H9 (cell line): ENCODE data around the gene PFN3. TPM values are rescaled to one million over a fixed set of nuclear protein-coding genes. Genes with fewer than 3 reads are reported as not detected.
A peak's percentile ranks its signal among the peaks of the same experiment; 100 is the strongest.

Source experiments
- DNase-seq: peaks from one replicate; pipeline ENCODE4 v3.0.0-alpha.2; 2017
- H2AFZ ChIP-seq: one replicate; pipeline ENCODE4 v1.6.1; 2013; ENCODE audit warnings: mild to moderate bottlenecking, low read length, control low read depth, moderate library complexity
- H2AK5ac ChIP-seq: 2 replicates; pipeline ENCODE4 v1.6.1; 2013; ENCODE audit warnings: low read length, control low read depth, mixed read lengths; ENCODE audit not compliant: insufficient read length
- H2BK120ac ChIP-seq: one replicate; pipeline ENCODE4 v1.6.1; 2013; ENCODE audit warnings: low read depth, mild to moderate bottlenecking, low read length, control low read depth, inconsistent platforms; ENCODE audit not compliant: poor library complexity, severe bottlenecking
- H2BK12ac ChIP-seq: 2 replicates; pipeline ENCODE4 v1.6.1; 2013; ENCODE audit warnings: low read length, control low read depth, mixed read lengths, low read depth; ENCODE audit not compliant: insufficient read length
- H2BK15ac ChIP-seq: 2 replicates; pipeline ENCODE4 v1.6.1; 2013; ENCODE audit warnings: low read depth, low read length, control low read depth
- H2BK20ac ChIP-seq: one replicate; pipeline ENCODE4 v1.6.1; 2013; ENCODE audit warnings: low read depth, mild to moderate bottlenecking, low read length, control low read depth, inconsistent platforms; ENCODE audit not compliant: poor library complexity, severe bottlenecking
- H2BK5ac ChIP-seq: 2 replicates; pipeline ENCODE4 v1.6.1; 2013; ENCODE audit warnings: low read length, control low read depth, mixed read lengths; ENCODE audit not compliant: insufficient read length
- H3K14ac ChIP-seq: 2 replicates; pipeline ENCODE4 v1.6.1; 2013; ENCODE audit warnings: low read length, control low read depth; ENCODE audit not compliant: insufficient read depth
- H3K18ac ChIP-seq: 2 replicates; pipeline ENCODE4 v1.6.1; 2013; ENCODE audit warnings: low read depth, mild to moderate bottlenecking, mixed read lengths, low read length, control low read depth; ENCODE audit not compliant: insufficient read length
- H3K23ac ChIP-seq: 2 replicates; pipeline ENCODE4 v1.6.1; 2013; ENCODE audit warnings: low read length, control low read depth, mixed read lengths, low read depth; ENCODE audit not compliant: insufficient read length
- H3K23me2 ChIP-seq: 2 replicates; pipeline ENCODE4 v1.6.1; 2013; ENCODE audit warnings: low read depth, mild to moderate bottlenecking, mixed read lengths, low read length, control low read depth; ENCODE audit not compliant: insufficient read length, poor library complexity, severe bottlenecking
- H3K27ac ChIP-seq: 2 replicates; pipeline ENCODE4 v1.5.1; 2013; ENCODE audit warnings: low read length, control low read depth, mixed read lengths, low read depth; ENCODE audit not compliant: insufficient read length
- H3K27me3 ChIP-seq: 2 replicates; pipeline ENCODE4 v1.6.1; 2013; ENCODE audit warnings: low read length, control low read depth, inconsistent platforms; ENCODE audit not compliant: insufficient read depth
- H3K4ac ChIP-seq: 2 replicates; pipeline ENCODE4 v1.6.1; 2013; ENCODE audit warnings: low read depth, mild to moderate bottlenecking, control low read depth, inconsistent platforms, low read length, moderate library complexity
- H3K4me1 ChIP-seq: 2 replicates; pipeline ENCODE4 v1.6.1; 2013; ENCODE audit warnings: low read length, control low read depth, inconsistent platforms; ENCODE audit not compliant: insufficient read depth
- H3K4me2 ChIP-seq: 2 replicates; pipeline ENCODE4 v1.6.1; 2013; ENCODE audit warnings: low read length, control low read depth, mixed read lengths; ENCODE audit not compliant: insufficient read length, insufficient read depth
- H3K56ac ChIP-seq: 2 replicates; pipeline ENCODE4 v1.6.1; 2013; ENCODE audit warnings: low read depth, mild to moderate bottlenecking, mixed read lengths, low read length, control low read depth; ENCODE audit not compliant: insufficient read length
- H3K79me1 ChIP-seq: 2 replicates; pipeline ENCODE4 v1.6.1; 2013; ENCODE audit warnings: low read depth, mild to moderate bottlenecking, moderate library complexity, low read length, control low read depth, inconsistent platforms; ENCODE audit not compliant: insufficient read depth, poor library complexity, severe bottlenecking
- H3K79me2 ChIP-seq: 2 replicates; pipeline ENCODE4 v1.6.1; 2013; ENCODE audit warnings: low read length, control low read depth, inconsistent platforms; ENCODE audit not compliant: insufficient read depth
- H3K9ac ChIP-seq: 2 replicates; pipeline ENCODE4 v1.6.1; 2013; ENCODE audit warnings: low read length, control low read depth, mixed read lengths; ENCODE audit not compliant: insufficient read length; ENCODE audit errors: extremely low read depth
- H3K9me3 ChIP-seq: one replicate; pipeline ENCODE4 v1.6.1; 2013; ENCODE audit warnings: low read depth, low read length, inconsistent platforms; ENCODE audit not compliant: control insufficient read depth
- H3T11ph ChIP-seq: one replicate; pipeline ENCODE4 v1.6.1; 2013; ENCODE audit warnings: mild to moderate bottlenecking, low read length, control low read depth, inconsistent platforms
- H4K20me1 ChIP-seq: one replicate; pipeline ENCODE4 v1.6.1; 2013; ENCODE audit not compliant: control insufficient read depth, insufficient read length, insufficient read depth
- H4K5ac ChIP-seq: 2 replicates; pipeline ENCODE4 v1.6.1; 2013; ENCODE audit warnings: low read depth, mild to moderate bottlenecking, mixed read lengths, low read length, control low read depth; ENCODE audit not compliant: insufficient read length
- H4K8ac ChIP-seq: replicated peaks from 2 replicates; pipeline ENCODE4 v1.6.1; 2013; ENCODE audit warnings: low read length, control low read depth, mixed read lengths, low read depth; ENCODE audit not compliant: insufficient read length
- H4K91ac ChIP-seq: 2 replicates; pipeline ENCODE4 v1.6.1; 2013; ENCODE audit warnings: low read depth, mild to moderate bottlenecking, moderate library complexity, mixed read lengths, low read length, control low read depth; ENCODE audit not compliant: insufficient read length
- H3K27ac Mint-ChIP-seq, 3 experiments: 2 replicates in 2 of 3; 3 replicates in 1 of 3; pipeline ENCODE4 v1.8.0; 2020 to 2021; ENCODE audit warnings: mixed read lengths in 3 of 3, mild to moderate bottlenecking in 1 of 3, moderate library complexity in 1 of 3
- H3K27me3 Mint-ChIP-seq: 2 replicates; pipeline ENCODE4 v1.8.0; 2021; ENCODE audit warnings: low read depth, mild to moderate bottlenecking, moderate library complexity, mixed read lengths
- H3K36me3 Mint-ChIP-seq, 3 experiments: 2 replicates in 2 of 3; 3 replicates in 1 of 3; pipeline ENCODE4 v1.8.0; 2020 to 2021; ENCODE audit warnings: low read depth in 3 of 3, mixed read lengths in 3 of 3; ENCODE audit not compliant: insufficient read depth in 1 of 3
- H3K4me1 Mint-ChIP-seq, 2 experiments: 2 replicates each; pipeline ENCODE4 v1.8.0; 2020; ENCODE audit warnings: mixed read lengths in 2 of 2
- H3K4me3 Mint-ChIP-seq, 2 experiments: 2 replicates in 1 of 2; 3 replicates in 1 of 2; pipeline ENCODE4 v1.8.0; 2020 to 2021; ENCODE audit warnings: mild to moderate bottlenecking in 2 of 2, mixed read lengths in 2 of 2, moderate library complexity in 1 of 2
- H3K9me3 Mint-ChIP-seq, 2 experiments: 2 replicates in 1 of 2; 3 replicates in 1 of 2; pipeline ENCODE4 v1.8.0; 2020; ENCODE audit warnings: mild to moderate bottlenecking in 2 of 2, mixed read lengths in 2 of 2, moderate library complexity in 1 of 2
- CTCF ChIP-seq: fragments of 200-600 bp; sonication (generic); conservative IDR thresholded peaks from 3 replicates; pipeline ENCODE4 v1.8.0; 2021; ENCODE audit warnings: antibody characterized with exemption, mild to moderate bottlenecking
- WGBS: extraction: QIAGEN DNeasy Blood & Tissue Kit; methylation state at CpG from one replicate; pipeline ENCODE4 v1.1.7; 2013; ENCODE audit warnings: missing lambda C conversion rate, low lambda C conversion rate, mixed read lengths; ENCODE audit not compliant: insufficient read length; ENCODE audit errors: extremely low coverage; 5-methylcytosine and 5-hydroxymethylcytosine counted together
- total RNA-seq: library from RNA; stranded (reverse); gene quantifications from 2 replicates; pipeline ENCODE4 v1.2.1, GENCODE V29; 2021

The PFN3 gene
- total RNA-seq, 1 experiment from 2014 or later: not detected

- Histone ChIP-seq H3K9me3 (no peaks in the 10 kb centered on the region), H2BK5ac (no peak overlapping the region), H4K8ac (no peak overlapping the region), H2AFZ (no peak overlapping the region), H2BK12ac (no peak overlapping the region), H2AK5ac (no peak overlapping the region), H2BK20ac (no peak overlapping the region), H3K4me1 (peaks cover 4% of the 10 kb centered on the region; the same call in 1 of the 2 replicates), H3K27me3 (no peaks in the 10 kb centered on the region), H3T11ph (no peak overlapping the region), H3K23ac (no peak overlapping the region), H2BK120ac (no peak overlapping the region), H3K56ac (no peak overlapping the region), H4K91ac (no peak overlapping the region), H3K18ac (no peak overlapping the region), H3K23me2 (peaks cover 4% of the 10 kb centered on the region), H3K4ac (no peak overlapping the region), H3K27ac (no peak overlapping the region), H4K5ac (no peak overlapping the region), H3K9ac (no peak overlapping the region), H2BK15ac (no peak overlapping the region), H3K79me1 (no peaks in the 10 kb centered on the region), H4K20me1 (no peaks in the 10 kb centered on the region), H3K14ac (no peak overlapping the region), H3K79me2 (no peaks in the 10 kb centered on the region), H3K4me2 (no peak overlapping the region)
- TF ChIP-seq CTCF: no peak
- peaks cover 3 to 4% of the 10 kb centered on the region in 2 experiments; a peak in 3 of 5 replicates for H3K9me3 Mint-ChIP-seq
- H3K27me3 Mint-ChIP-seq: peaks cover 49% of the 10 kb centered on the region
- H3K36me3 Mint-ChIP-seq: no peaks in the 10 kb centered on the region
- peak overlapping the region in 1 of 3 experiments; percentile 65; a peak in 1 of 7 replicates for H3K27ac Mint-ChIP-seq
- H3K4me3 Mint-ChIP-seq: no peak overlapping the region
- peaks cover 11 to 24% of the 10 kb centered on the region in 2 experiments for H3K4me1 Mint-ChIP-seq
- no CpG with 5 or more reads among the region's 3 CpGs for WGBS
- no peak for DNase-seq
These were observed 40.6 kb downstream of the PFN3 start for GRCh38 chr5:177359860-177360259.
